H1 (cell line): Measurements from ENCODE around the gene EML5. TPM values are rescaled to one million over a fixed set of nuclear protein-coding genes. Genes with fewer than 3 reads are reported as not detected.

Source experiments
- CTCF ChIA-PET: fragments of 300-600 bp; sonication (Branson Sonifier 250); formaldehyde crosslinking; loops from one replicate; lab custom pipeline; 2021; ENCODE audit not compliant: partially characterized antibody; lab: Charles Lee
- POLR2A ChIA-PET: fragments of 300-600 bp; sonication (Branson Sonifier 250); formaldehyde crosslinking; loops from one replicate; lab custom pipeline; 2021; ENCODE audit warnings: inconsistent platforms; ENCODE audit not compliant: partially characterized antibody; lab: Charles Lee
- DNase-seq, 2 experiments: peaks; one replicate each; pipeline versions ENCODE4 v3.0.0 to v3.0.0-alpha.2; 2010 to 2022; ENCODE audit warnings: low spot score in 2 of 2, low read depth in 1 of 2, mixed read lengths in 1 of 2
- FAIRE-seq: peaks from 2 replicates; lab custom pipeline; 2011; peaks lifted over from hg19 to GRCh38; lab: Jason Lieb, UNC
- H2AFZ ChIP-seq: 2 replicates; pipeline ENCODE4 v1.8.1; 2012; ENCODE audit warnings: low read length, inconsistent platforms
- H2AK5ac ChIP-seq: 2 replicates; pipeline ENCODE4 v1.6.1; 2013; ENCODE audit warnings: low read depth, low read length
- H2BK120ac ChIP-seq: replicated peaks from 2 replicates; pipeline ENCODE3; 2013; ENCODE audit warnings: low read depth, low read length, inconsistent platforms
- H2BK12ac ChIP-seq: 2 replicates; pipeline ENCODE4 v1.6.1; 2013; ENCODE audit warnings: low read depth, low read length
- H2BK15ac ChIP-seq: 2 replicates; pipeline ENCODE4 v1.6.1; 2013; ENCODE audit warnings: low read length
- H2BK20ac ChIP-seq: 2 replicates; pipeline ENCODE4 v1.6.1; 2013; ENCODE audit warnings: low read length
- H2BK5ac ChIP-seq: 2 replicates; pipeline ENCODE4 v1.6.1; 2013; ENCODE audit warnings: low read depth, low read length
- H3K14ac ChIP-seq: 2 replicates; pipeline ENCODE4 v1.6.1; 2013; ENCODE audit warnings: inconsistent platforms; ENCODE audit not compliant: insufficient read length
- H3K18ac ChIP-seq: 2 replicates; pipeline ENCODE4 v1.6.1; 2013; ENCODE audit warnings: low read length; ENCODE audit errors: extremely low read depth
- H3K23ac ChIP-seq: 2 replicates; pipeline ENCODE4 v1.6.1; 2013; ENCODE audit warnings: inconsistent platforms; ENCODE audit not compliant: insufficient read length
- H3K23me2 ChIP-seq: 2 replicates; pipeline ENCODE4 v1.6.1; 2013; ENCODE audit warnings: low read depth, low read length
- H3K27ac ChIP-seq: 2 replicates; pipeline ENCODE4 v1.6.1; 2011; ENCODE audit warnings: low read depth, low read length, inconsistent platforms
- H3K27me3 ChIP-seq, 4 experiments: replicated peaks in 1 of 4; 1 replicate in 1 of 4; 2 replicates in 3 of 4; pipeline versions ENCODE4 v1.6.1 to v1.8.1; 2011 to 2013; ENCODE audit warnings: low read length in 3 of 4, mild to moderate bottlenecking in 3 of 4, inconsistent platforms in 2 of 4, mixed read lengths in 2 of 4, moderate library complexity in 1 of 4; ENCODE audit not compliant: control insufficient read depth in 3 of 4, insufficient read depth in 3 of 4; ENCODE audit errors: extremely low read depth in 1 of 4
- H3K36me3 ChIP-seq, 4 experiments: 2 replicates each; pipeline versions ENCODE4 v1.6.1 to v1.8.1; 2011 to 2013; ENCODE audit warnings: mild to moderate bottlenecking in 4 of 4, low read length in 3 of 4, moderate library complexity in 2 of 4, control low read depth in 1 of 4, inconsistent platforms in 1 of 4; ENCODE audit not compliant: insufficient read depth in 4 of 4, control insufficient read depth in 2 of 4
- H3K4ac ChIP-seq: replicated peaks from 2 replicates; pipeline ENCODE3; 2013; ENCODE audit warnings: low read length, low read depth, mixed read lengths, inconsistent platforms; ENCODE audit not compliant: insufficient read length
- H3K4me1 ChIP-seq, 4 experiments: replicated peaks in 1 of 4; 1 replicate in 1 of 4; 2 replicates in 3 of 4; pipeline versions ENCODE4 v1.6.1 to v1.8.1; 2011 to 2013; ENCODE audit warnings: low read length in 3 of 4, inconsistent platforms in 2 of 4, mixed read lengths in 1 of 4; ENCODE audit not compliant: insufficient read depth in 4 of 4, control insufficient read depth in 3 of 4
- H3K4me2 ChIP-seq, 2 experiments: 2 replicates each; pipeline versions ENCODE4 v1.6.1 to v1.8.1; 2011 to 2013; ENCODE audit warnings: low read depth in 2 of 2, low read length in 2 of 2, control low read depth in 1 of 2, inconsistent platforms in 1 of 2, mild to moderate bottlenecking in 1 of 2; ENCODE audit not compliant: insufficient read depth in 1 of 2
- H3K4me3 ChIP-seq, 4 experiments: fragments of 200-600, 300-600 bp in 1 of 4; sonication (generic), shearing (Covaris generic), sonication (Bioruptor Twin) in 1 of 4; 2 replicates each; pipeline versions ENCODE4 v1.5.1 to v1.8.1; 2011 to 2016; ENCODE audit warnings: low read length in 4 of 4, low read depth in 3 of 4, control low read depth in 2 of 4, inconsistent platforms in 2 of 4, mild to moderate bottlenecking in 2 of 4, mixed read lengths in 1 of 4, moderate library complexity in 1 of 4; ENCODE audit not compliant: insufficient read depth in 2 of 4; ENCODE audit errors: extremely low read depth in 1 of 4
- H3K56ac ChIP-seq: replicated peaks from 2 replicates; pipeline ENCODE3; 2013; ENCODE audit warnings: low read depth, mild to moderate bottlenecking, mixed read lengths, low read length, inconsistent platforms; ENCODE audit not compliant: insufficient read length
- H3K79me1 ChIP-seq: 2 replicates; pipeline ENCODE4 v1.6.1; 2013; ENCODE audit warnings: low read depth, low read length, control low read depth
- H3K79me2 ChIP-seq, 2 experiments: 2 replicates each; pipeline versions ENCODE4 v1.6.1 to v1.8.1; 2012 to 2013; ENCODE audit warnings: low read length in 2 of 2, mild to moderate bottlenecking in 2 of 2, inconsistent platforms in 1 of 2; ENCODE audit not compliant: insufficient read depth in 2 of 2, control insufficient read depth in 1 of 2
- H3K9ac ChIP-seq, 4 experiments: replicated peaks in 1 of 4; 1 replicate in 1 of 4; 2 replicates in 3 of 4; pipeline versions ENCODE4 v1.6.1 to v1.8.1; 2011 to 2013; ENCODE audit warnings: low read depth in 3 of 4, low read length in 3 of 4, control low read depth in 2 of 4, mild to moderate bottlenecking in 2 of 4, moderate library complexity in 2 of 4, inconsistent platforms in 1 of 4; ENCODE audit errors: extremely low read depth in 1 of 4
- H3K9me3 ChIP-seq, 2 experiments: 2 replicates each; pipeline versions ENCODE4 v1.6.1 to v1.8.1; 2012 to 2013; ENCODE audit warnings: mild to moderate bottlenecking in 2 of 2, moderate library complexity in 2 of 2, control low read depth in 1 of 2, inconsistent platforms in 1 of 2, low read depth in 1 of 2, low read length in 1 of 2, mixed read lengths in 1 of 2; ENCODE audit not compliant: insufficient read depth in 2 of 2
- H4K20me1 ChIP-seq, 2 experiments: replicated peaks in 1 of 2; 2 replicates each; pipeline versions ENCODE3 to v1.8.1; 2011 to 2013; ENCODE audit warnings: inconsistent platforms in 2 of 2, low read length in 2 of 2, mild to moderate bottlenecking in 1 of 2; ENCODE audit not compliant: insufficient read depth in 2 of 2, control insufficient read depth in 1 of 2
- H4K5ac ChIP-seq: 2 replicates; pipeline ENCODE4 v1.6.1; 2013; ENCODE audit warnings: low read length, low read depth, mixed read lengths, inconsistent platforms; ENCODE audit not compliant: insufficient read length
- H4K8ac ChIP-seq: 2 replicates; pipeline ENCODE4 v1.8.0; 2013; ENCODE audit warnings: mild to moderate bottlenecking, moderate library complexity, low read length, inconsistent platforms; ENCODE audit not compliant: insufficient read depth; ENCODE audit errors: extremely low read depth
- H4K91ac ChIP-seq: replicated peaks from 2 replicates; pipeline ENCODE3; 2013; ENCODE audit warnings: low read length, mixed read lengths, inconsistent platforms; ENCODE audit not compliant: insufficient read length
- BACH1 ChIP-seq: IDR thresholded peaks from 2 replicates; pipeline ENCODE4 v1.6.1; 2012; ENCODE audit warnings: low read length, improper control_type of control experiment
- BRCA1 ChIP-seq: IDR thresholded peaks from 2 replicates; pipeline ENCODE4 v1.6.1; 2012; ENCODE audit warnings: low read depth, low read length, improper control_type of control experiment
- CBX8 ChIP-seq: fragments of 300-800, 300-1000 bp; sonication (generic); IDR thresholded peaks from 2 replicates; pipeline ENCODE4 v1.7.1; 2016; ENCODE audit warnings: low read depth, low read length, borderline replicate concordance
- CEBPB ChIP-seq: IDR thresholded peaks from 2 replicates; pipeline ENCODE4 v1.6.1; 2012; ENCODE audit warnings: low read depth, low read length
- CHD1 ChIP-seq: IDR thresholded peaks from 2 replicates; pipeline ENCODE4 v1.6.1; 2012; ENCODE audit warnings: low read depth, low read length, improper control_type of control experiment
- HDAC6 ChIP-seq: IDR thresholded peaks from one replicate; pipeline ENCODE4 v1.7.1; 2012; ENCODE audit warnings: low read depth, mild to moderate bottlenecking, inconsistent platforms, low read length, moderate library complexity
- KDM5A ChIP-seq: fragments of 200-600 bp; IDR thresholded peaks from 2 replicates; pipeline ENCODE4 v1.7.1; 2012; ENCODE audit warnings: mild to moderate bottlenecking, low read length, inconsistent platforms, mixed read lengths
- PHF8 ChIP-seq: fragments of 200-600 bp; sonication (generic); conservative IDR thresholded peaks from 2 replicates; pipeline ENCODE4 v1.7.1; 2012; ENCODE audit warnings: low read depth, mild to moderate bottlenecking, inconsistent platforms, low read length, moderate library complexity
- RFX5 ChIP-seq: IDR thresholded peaks from 2 replicates; pipeline ENCODE4 v1.6.1; 2011; ENCODE audit warnings: low read depth, low read length, improper control_type of control experiment, borderline replicate concordance
- SIRT6 ChIP-seq: IDR thresholded peaks from one replicate; pipeline ENCODE4 v1.7.1; 2012; ENCODE audit warnings: low read length, inconsistent platforms
- SP4 ChIP-seq: IDR thresholded peaks from 2 replicates; pipeline ENCODE4 v1.6.1; 2012; ENCODE audit warnings: low read length, inconsistent platforms
- SUZ12 ChIP-seq: fragments of 200-600 bp; sonication (generic); IDR thresholded peaks from 2 replicates; pipeline ENCODE4 v1.6.1; 2012; ENCODE audit warnings: mild to moderate bottlenecking, inconsistent platforms, low read length, moderate library complexity, mixed read lengths
- TAF1 ChIP-seq: IDR thresholded peaks from 2 replicates; pipeline ENCODE4 v1.6.1; 2011; ENCODE audit warnings: mild to moderate bottlenecking, low read depth, low read length
- ZNF274 ChIP-seq: IDR thresholded peaks from 2 replicates; pipeline ENCODE4 v1.7.0; 2012; ENCODE audit warnings: low read length, borderline replicate concordance; ENCODE audit errors: extremely low read depth
- WGBS, 2 experiments: shearing (Covaris generic) in 1 of 2; methylation state at CpG; one replicate each; pipeline versions ENCODE4 v1.1.6 to v1.1.7; 2013 to 2015; ENCODE audit warnings: low lambda C conversion rate in 2 of 2, mixed read lengths in 2 of 2, inconsistent platforms in 1 of 2, low coverage in 1 of 2, missing lambda C conversion rate in 1 of 2; ENCODE audit not compliant: insufficient replicate concordance in 2 of 2, insufficient coverage in 1 of 2, insufficient read length in 1 of 2; ENCODE audit errors: extremely low coverage in 1 of 2, missing lambda C conversion rate in 1 of 2; 5-methylcytosine and 5-hydroxymethylcytosine counted together
- polyA plus RNA-seq, 7 experiments: library from polyadenylated mRNA; depleted of rRNA in 3 of 7; stranded (reverse) in 5 of 7; unstranded in 2 of 7; fragments of >200 nt in 5 of 7; fragments of 200-250 nt in 2 of 7; gene quantifications; 1 replicate in 5 of 7; 2 replicates in 1 of 7; 4 replicates in 1 of 7; pipeline versions ENCODE4 v1.2.1 to v1.2.3, GENCODE V29; 2011 to 2013; ENCODE audit warnings: missing spikeins in 2 of 7, mixed read lengths in 2 of 7
- total RNA-seq: library from RNA; stranded (reverse); fragmentation: NEBNext Ultra II Directional; extraction: Animal tissue kit (Norgen Biotek cat#: 25700); gene quantifications from 2 replicates; pipeline ENCODE4 v1.2.1, GENCODE V29; 2021
- TF ChIP-seq, protein P1 (sequence below): IDR thresholded peaks from 2 replicates; pipeline ENCODE4 v1.6.1; 2011; ENCODE audit warnings: low read length, improper control_type of control experiment

The EML5 gene
- total and polyA plus RNA-seq, 2 of the 8 experiments (the other 6 are each of a cell fraction or from before 2014, with no cell fraction given) = 0.39 to 0.88 TPM

DNA sequence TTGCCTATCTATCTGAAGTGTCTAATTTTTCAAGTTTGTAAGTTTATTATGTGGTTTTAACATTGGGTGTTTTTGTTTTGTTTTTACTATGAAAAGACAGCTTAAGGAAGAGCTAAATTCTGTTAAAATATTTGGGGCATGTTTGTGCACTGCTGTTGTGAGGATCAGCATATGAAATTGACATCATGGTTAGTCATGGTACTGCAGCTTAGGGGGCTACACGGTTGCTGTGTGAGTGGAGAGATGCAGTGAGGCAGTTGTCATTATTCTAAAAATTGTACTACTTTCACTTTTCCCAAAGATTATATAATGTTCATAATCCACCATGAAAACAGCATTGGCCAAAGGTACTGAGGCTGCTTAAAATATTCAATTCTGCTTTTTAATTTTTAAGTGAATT is 180.9 kb downstream of the EML5 start:
- H4K20me1 ChIP-seq = peaks cover 0 to 6% of the 10 kb centered on the region in 2 experiments
- no peak overlapping the region for H3K4me2 ChIP-seq
- H3K18ac ChIP-seq = no peak overlapping the region
- POLR2A ChIA-PET = no interaction called here
- H3K27ac ChIP-seq = no peak overlapping the region
- H2BK20ac ChIP-seq = no peak overlapping the region
- H3K79me2 ChIP-seq = no peaks in the 10 kb centered on the region
- no peak overlapping the region for H3K14ac ChIP-seq
- H3K79me1 ChIP-seq = no peaks in the 10 kb centered on the region
- no peaks in the 10 kb centered on the region for H3K27me3 ChIP-seq
- WGBS, 2 experiments = 85% methylated on average over 1 of the region's 1 CpG; no CpG with 5 or more reads in 1 of the 2 experiments
- H4K8ac ChIP-seq = no peak overlapping the region
- DNase-seq (no peak), FAIRE-seq (no peak)
- H3K4me1 ChIP-seq = peaks cover 0 to 4% (median 1%) of the 10 kb centered on the region in 4 experiments; a peak in 2 of 7 replicates
- H3K23me2 ChIP-seq = no peaks in the 10 kb centered on the region; the same call in 1 of the 2 replicates
- H2AFZ ChIP-seq = no peak overlapping the region
- peaks cover 25 to 90% (median 55%) of the 10 kb centered on the region in 4 experiments for H3K36me3 ChIP-seq
- no peak overlapping the region for H2AK5ac ChIP-seq
- no peak overlapping the region for H4K91ac ChIP-seq
- H3K23ac ChIP-seq = no peak overlapping the region
- H3K4ac ChIP-seq = no peak overlapping the region
- H3K9ac ChIP-seq = no peak overlapping the region
- no peak overlapping the region for H4K5ac ChIP-seq
- no peak overlapping the region for H2BK5ac ChIP-seq
- H2BK12ac ChIP-seq = no peak overlapping the region
- peaks cover 0 to 3% of the 10 kb centered on the region in 2 experiments; a peak in 1 of 4 replicates for H3K9me3 ChIP-seq
- H2BK15ac ChIP-seq = no peak overlapping the region
- H2BK120ac ChIP-seq = no peak overlapping the region
- no peak overlapping the region for H3K4me3 ChIP-seq
- no peak overlapping the region for H3K56ac ChIP-seq
- CTCF ChIA-PET = no interaction called here
- TF ChIP-seq, protein P1, sequence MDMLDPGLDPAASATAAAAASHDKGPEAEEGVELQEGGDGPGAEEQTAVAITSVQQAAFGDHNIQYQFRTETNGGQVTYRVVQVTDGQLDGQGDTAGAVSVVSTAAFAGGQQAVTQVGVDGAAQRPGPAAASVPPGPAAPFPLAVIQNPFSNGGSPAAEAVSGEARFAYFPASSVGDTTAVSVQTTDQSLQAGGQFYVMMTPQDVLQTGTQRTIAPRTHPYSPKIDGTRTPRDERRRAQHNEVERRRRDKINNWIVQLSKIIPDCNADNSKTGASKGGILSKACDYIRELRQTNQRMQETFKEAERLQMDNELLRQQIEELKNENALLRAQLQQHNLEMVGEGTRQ = no peak
- no peak for TF ChIP-seq PHF8
- TF ChIP-seq CBX8 = no peak
- no peak for TF ChIP-seq RFX5
- no peak for TF ChIP-seq SIRT6
- TF ChIP-seq BRCA1 = no peak
- no peak for TF ChIP-seq HDAC6
- TF ChIP-seq ZNF274 = no peak
- TF ChIP-seq BACH1 = no peak
- TF ChIP-seq CHD1 = no peak
- TF ChIP-seq SP4 = no peak
- TF ChIP-seq KDM5A = no peak
- TF ChIP-seq TAF1 = no peak
- no peak for TF ChIP-seq CEBPB
- TF ChIP-seq SUZ12 = no peak
